OCI-LY7 (cell line): ENCODE measurements around the gene CNPY2. TPM values are rescaled to one million over a fixed set of nuclear protein-coding genes. Genes with fewer than 3 reads are reported as not detected.

Experiments
- BruUV-seq: library from RNA; stranded (reverse); fragments of 400-500 nt; replicated peaks from 2 replicates; lab custom pipeline; 2021; lab: Mats Ljungman, UMichigan
- CTCF ChIA-PET: fragments of 300-600 bp; sonication (Branson Sonifier 250); formaldehyde crosslinking; loops from one replicate; lab custom pipeline; 2022; ENCODE audit warnings: antibody characterized with exemption; ENCODE audit not compliant: unreplicated experiment; lab: Charles Lee
- POLR2A ChIA-PET: fragments of 300-600 bp; sonication (Branson Sonifier 250); formaldehyde crosslinking; loops from one replicate; lab custom pipeline; 2022; ENCODE audit warnings: antibody characterized with exemption; lab: Charles Lee
- DNase-seq: peaks from one replicate; pipeline ENCODE4 v3.0.0-alpha.2; 2015; ENCODE audit warnings: low spot score
- H2AFZ ChIP-seq: fragments of 200-600 bp; sonication (generic), shearing (Covaris generic); 2 replicates; pipeline ENCODE4 v1.6.1; 2014; ENCODE audit warnings: mild to moderate bottlenecking, antibody characterized with exemption, low read length, moderate library complexity
- H3K27ac ChIP-seq: fragments of 200-600 bp; sonication (generic); 2 replicates; pipeline ENCODE4 v1.5.1; 2014; ENCODE audit warnings: mixed run types, low read depth, mild to moderate bottlenecking, moderate library complexity, low read length, inconsistent platforms; ENCODE audit not compliant: poor library complexity, severe bottlenecking
- H3K36me3 ChIP-seq: fragments of 200-600 bp; sonication (generic); 2 replicates; pipeline ENCODE4 v1.6.1; 2014; ENCODE audit warnings: mild to moderate bottlenecking, antibody characterized with exemption, low read length, moderate library complexity, mixed read lengths; ENCODE audit not compliant: insufficient read depth
- H3K4me1 ChIP-seq: fragments of 200-600 bp; sonication (generic); 2 replicates; pipeline ENCODE4 v1.5.1; 2014; ENCODE audit warnings: mild to moderate bottlenecking, low read length; ENCODE audit not compliant: insufficient read depth, poor library complexity, severe bottlenecking
- H3K4me2 ChIP-seq: fragments of 200-600 bp; sonication (generic); 2 replicates; pipeline ENCODE4 v1.6.1; 2014; ENCODE audit warnings: mild to moderate bottlenecking, low read length
- H3K4me3 ChIP-seq: fragments of 200-600 bp; sonication (generic); 2 replicates; pipeline ENCODE4 v1.5.1; 2014; ENCODE audit warnings: mild to moderate bottlenecking, low read depth, low read length; ENCODE audit not compliant: poor library complexity, severe bottlenecking
- H3K79me2 ChIP-seq: fragments of 200-600 bp; sonication (generic); 2 replicates; pipeline ENCODE4 v1.6.1; 2016; ENCODE audit warnings: low read depth, mild to moderate bottlenecking, low read length, moderate library complexity, mixed read lengths; ENCODE audit not compliant: insufficient read depth
- H3K9me2 ChIP-seq: fragments of 200-600 bp; sonication (generic); 2 replicates; pipeline ENCODE4 v1.6.1; 2016; ENCODE audit warnings: mild to moderate bottlenecking, low read length, mixed read lengths; ENCODE audit not compliant: insufficient read depth
- H3K9me3 ChIP-seq: fragments of 200-600 bp; sonication (generic); 2 replicates; pipeline ENCODE4 v1.6.1; 2014; ENCODE audit warnings: mild to moderate bottlenecking, mixed run types, low read length, mixed read lengths
- H4K20me1 ChIP-seq: fragments of 200-600 bp; sonication (generic); 2 replicates; pipeline ENCODE4 v1.6.1; 2014; ENCODE audit warnings: mild to moderate bottlenecking, antibody characterized with exemption, low read length, moderate library complexity, mixed read lengths; ENCODE audit not compliant: insufficient read depth
- EZH2phosphoT487 ChIP-seq: fragments of 200-600 bp; sonication (generic); IDR thresholded peaks from 2 replicates; pipeline ENCODE4 v1.6.1; 2018; ENCODE audit warnings: low read depth, borderline replicate concordance, mild to moderate bottlenecking, mixed run types, antibody characterized with exemption, low read length, moderate library complexity, mixed read lengths
- intact Hi-C: fragments of 100-400 bp; cut with micrococcal nuclease; formaldehyde crosslinking; loops from one replicate; pipeline ENCODE4 v1.10.0; 2022; ENCODE audit not compliant: unreplicated experiment
- small RNA-seq: library from RNA; depleted of rRNA; stranded (forward); fragments of <200 nt; gene quantifications from one replicate; pipeline ENCODE3, GENCODE V24; 2014
- total RNA-seq, 2 experiments: library from RNA; depleted of rRNA in 1 of 2; stranded (reverse); fragments of >200 nt in 1 of 2; shearing (Covaris generic) in 1 of 2; gene quantifications; 2 replicates each; pipeline ENCODE4 v1.2.3, GENCODE V29; 2014 to 2022
- TF ChIP-seq, protein P1 (sequence below): fragments of 200-600 bp; sonication (generic); conservative IDR thresholded peaks from 2 replicates; pipeline ENCODE4 v1.5.1; 2014; ENCODE audit warnings: mild to moderate bottlenecking, antibody characterized with exemption, low read length, moderate library complexity, mixed read lengths

The CNPY2 gene
- total RNA-seq, 2 experiments from 2014 or later: 75.5 to 85.5 TPM

DNA sequence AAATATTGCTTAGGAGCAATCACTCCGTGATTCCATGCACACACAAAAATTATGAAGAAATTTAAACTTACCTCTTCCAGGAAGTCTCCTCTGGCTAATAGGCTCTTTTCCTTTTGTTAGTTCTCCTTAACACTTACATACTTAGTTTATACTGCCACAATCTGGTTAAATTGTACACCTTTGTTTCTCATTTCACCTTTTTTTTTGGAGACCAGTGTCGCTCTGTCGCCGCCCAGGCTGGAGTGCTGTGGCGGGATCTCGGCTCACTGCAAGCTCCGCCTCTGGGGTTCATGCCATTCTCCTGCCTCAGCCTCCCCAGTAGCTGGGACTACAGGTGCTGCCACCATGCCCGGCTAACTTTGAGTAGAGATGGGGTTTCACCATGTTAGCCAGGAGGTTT is 55.4 kb downstream of the CNPY2 start:
- BruUV-seq: no TSS peak
- Histone ChIP-seq H3K4me1 (peaks cover 17% of the 10 kb centered on the region), H3K4me3 (no peak overlapping the region), H3K79me2 (peaks cover 17% of the 10 kb centered on the region; the same call in 1 of the 2 replicates), H3K27ac (no peak overlapping the region), H4K20me1 (0 out of 2 replicates have a peak, but pooled peaks cover 5% of the 10 kb centered on the region), H3K4me2 (no peak overlapping the region), H3K9me3 (no peaks in the 10 kb centered on the region), H3K36me3 (peaks cover 17% of the 10 kb centered on the region; the same call in 1 of the 2 replicates), H2AFZ (no peak overlapping the region), H3K9me2 (no peaks in the 10 kb centered on the region)
- intact Hi-C loops: no loop called here
- CTCF ChIA-PET: no interaction called here
- POLR2A ChIA-PET: no interaction called here
- TF ChIP-seq, protein P1, sequence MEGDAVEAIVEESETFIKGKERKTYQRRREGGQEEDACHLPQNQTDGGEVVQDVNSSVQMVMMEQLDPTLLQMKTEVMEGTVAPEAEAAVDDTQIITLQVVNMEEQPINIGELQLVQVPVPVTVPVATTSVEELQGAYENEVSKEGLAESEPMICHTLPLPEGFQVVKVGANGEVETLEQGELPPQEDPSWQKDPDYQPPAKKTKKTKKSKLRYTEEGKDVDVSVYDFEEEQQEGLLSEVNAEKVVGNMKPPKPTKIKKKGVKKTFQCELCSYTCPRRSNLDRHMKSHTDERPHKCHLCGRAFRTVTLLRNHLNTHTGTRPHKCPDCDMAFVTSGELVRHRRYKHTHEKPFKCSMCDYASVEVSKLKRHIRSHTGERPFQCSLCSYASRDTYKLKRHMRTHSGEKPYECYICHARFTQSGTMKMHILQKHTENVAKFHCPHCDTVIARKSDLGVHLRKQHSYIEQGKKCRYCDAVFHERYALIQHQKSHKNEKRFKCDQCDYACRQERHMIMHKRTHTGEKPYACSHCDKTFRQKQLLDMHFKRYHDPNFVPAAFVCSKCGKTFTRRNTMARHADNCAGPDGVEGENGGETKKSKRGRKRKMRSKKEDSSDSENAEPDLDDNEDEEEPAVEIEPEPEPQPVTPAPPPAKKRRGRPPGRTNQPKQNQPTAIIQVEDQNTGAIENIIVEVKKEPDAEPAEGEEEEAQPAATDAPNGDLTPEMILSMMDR: no peak
- TF ChIP-seq EZH2phosphoT487: no peak
- no peak for DNase-seq

Small RNA genes within 50 kb of the gene (small RNA-seq; reads per million reads assigned to genes)
- gene RNU7-40P: not detected

Other genes starting within 250 kb of the CNPY2 start
- not detected in 2 replicates for gene ERBB3, start 235.8 kb downstream of the CNPY2 start, total RNA-seq (2014; rRNA removed; shearing (Covaris generic))
- 0.83 TPM in 1 of 2 replicates, not detected in the other for gene ERBB3, start 235.8 kb downstream of the CNPY2 start, total RNA-seq (2022)
- gene PA2G4, start 211.4 kb downstream of the CNPY2 start, total RNA-seq (2014; rRNA removed; shearing (Covaris generic)): 358 and 437 TPM in 2 replicates
- 280 and 289 TPM in 2 replicates for gene PA2G4, start 211.4 kb downstream of the CNPY2 start, total RNA-seq (2022)
- 4,534 and 5,932 TPM in 2 replicates for gene RPL41, start 199.4 kb downstream of the CNPY2 start, total RNA-seq (2014; rRNA removed; shearing (Covaris generic))
- 4,745 and 4,976 TPM in 2 replicates for gene RPL41, start 199.4 kb downstream of the CNPY2 start, total RNA-seq (2022)
- gene ZC3H10, start 197.7 kb downstream of the CNPY2 start, total RNA-seq (2014; rRNA removed; shearing (Covaris generic)): 11.9 and 12.6 TPM in 2 replicates
- gene ZC3H10, start 197.7 kb downstream of the CNPY2 start, total RNA-seq (2022): 15.8 and 16.5 TPM in 2 replicates
- 74.6 and 85.9 TPM in 2 replicates for gene ESYT1, start 187.7 kb downstream of the CNPY2 start, total RNA-seq (2014; rRNA removed; shearing (Covaris generic))
- gene ESYT1, start 187.7 kb downstream of the CNPY2 start, total RNA-seq (2022): 108 and 112 TPM in 2 replicates
- 56.6 and 105 TPM in 2 replicates for gene MYL6B, start 163.4 kb downstream of the CNPY2 start, total RNA-seq (2014; rRNA removed; shearing (Covaris generic))
- gene MYL6B, start 163.4 kb downstream of the CNPY2 start, total RNA-seq (2022): 62.6 and 77.6 TPM in 2 replicates
- gene MYL6, start 157.6 kb downstream of the CNPY2 start, total RNA-seq (2014; rRNA removed; shearing (Covaris generic)): 574 and 654 TPM in 2 replicates
- gene MYL6, start 157.6 kb downstream of the CNPY2 start, total RNA-seq (2022): 415 and 468 TPM in 2 replicates
- 59.7 and 68.3 TPM in 2 replicates for gene SMARCC2, start 126.5 kb downstream of the CNPY2 start, total RNA-seq (2014; rRNA removed; shearing (Covaris generic))
- 137 and 162 TPM in 2 replicates for gene SMARCC2, start 126.5 kb downstream of the CNPY2 start, total RNA-seq (2022)
- 63.8 and 76.1 TPM in 2 replicates for gene RNF41, start 94.1 kb downstream of the CNPY2 start, total RNA-seq (2014; rRNA removed; shearing (Covaris generic))
- gene RNF41, start 94.1 kb downstream of the CNPY2 start, total RNA-seq (2022): 43.7 and 45.6 TPM in 2 replicates
- 37.5 and 46.0 TPM in 2 replicates for gene NABP2, start 91.6 kb downstream of the CNPY2 start, total RNA-seq (2014; rRNA removed; shearing (Covaris generic))
- 54.1 and 61.1 TPM in 2 replicates for gene NABP2, start 91.6 kb downstream of the CNPY2 start, total RNA-seq (2022)
- 0.76 and 2.5 TPM in 2 replicates for gene SLC39A5, start 85.9 kb downstream of the CNPY2 start, total RNA-seq (2014; rRNA removed; shearing (Covaris generic))
- 1.2 and 1.4 TPM in 2 replicates for gene SLC39A5, start 85.9 kb downstream of the CNPY2 start, total RNA-seq (2022)
- 7.0 and 11.7 TPM in 2 replicates for gene ANKRD52, start 57.6 kb downstream of the CNPY2 start, total RNA-seq (2014; rRNA removed; shearing (Covaris generic))
- gene ANKRD52, start 57.6 kb downstream of the CNPY2 start, total RNA-seq (2022): 35.0 and 35.6 TPM in 2 replicates
- 15.8 and 22.1 TPM in 2 replicates for gene COQ10A, start 49.0 kb downstream of the CNPY2 start, total RNA-seq (2014; rRNA removed; shearing (Covaris generic))
- gene COQ10A, start 49.0 kb downstream of the CNPY2 start, total RNA-seq (2022): 20.6 and 28.9 TPM in 2 replicates
- 150 and 154 TPM in 2 replicates for gene CS, start 15.7 kb downstream of the CNPY2 start, total RNA-seq (2014; rRNA removed; shearing (Covaris generic))
- gene CS, start 15.7 kb downstream of the CNPY2 start, total RNA-seq (2022): 262 and 281 TPM in 2 replicates
- 69.9 and 106 TPM in 2 replicates for gene PAN2, start 18.0 kb upstream of the CNPY2 start, total RNA-seq (2014; rRNA removed; shearing (Covaris generic))
- 117 and 132 TPM in 2 replicates for gene PAN2, start 18.0 kb upstream of the CNPY2 start, total RNA-seq (2022)
- gene IL23A, start 22.9 kb upstream of the CNPY2 start, total RNA-seq (2014; rRNA removed; shearing (Covaris generic)): 16.3 and 18.3 TPM in 2 replicates
- 9.8 and 12.7 TPM in 2 replicates for gene IL23A, start 22.9 kb upstream of the CNPY2 start, total RNA-seq (2022)
- 75.3 and 89.0 TPM in 2 replicates for gene STAT2, start 44.1 kb upstream of the CNPY2 start, total RNA-seq (2014; rRNA removed; shearing (Covaris generic))
- gene STAT2, start 44.1 kb upstream of the CNPY2 start, total RNA-seq (2022): 126 and 135 TPM in 2 replicates
- 0.16 TPM in 1 of 2 replicates, not detected in the other for gene APOF, start 46.9 kb upstream of the CNPY2 start, total RNA-seq (2014; rRNA removed; shearing (Covaris generic))
- gene APOF, start 46.9 kb upstream of the CNPY2 start, total RNA-seq (2022): 0.20 and 0.38 TPM in 2 replicates
- 44.8 and 46.5 TPM in 2 replicates for gene TIMELESS, start 133.4 kb upstream of the CNPY2 start, total RNA-seq (2014; rRNA removed; shearing (Covaris generic))
- 103 and 115 TPM in 2 replicates for gene TIMELESS, start 133.4 kb upstream of the CNPY2 start, total RNA-seq (2022)
- gene MIP, start 138.7 kb upstream of the CNPY2 start, total RNA-seq (2014; rRNA removed; shearing (Covaris generic)): not detected in 2 replicates
- gene MIP, start 138.7 kb upstream of the CNPY2 start, total RNA-seq (2022): 0.57 TPM in 1 of 2 replicates, not detected in the other
- gene SPRYD4, start 152.6 kb upstream of the CNPY2 start, total RNA-seq (2014; rRNA removed; shearing (Covaris generic)): 5.3 and 5.9 TPM in 2 replicates
- 6.9 and 7.5 TPM in 2 replicates for gene SPRYD4, start 152.6 kb upstream of the CNPY2 start, total RNA-seq (2022)
- gene GLS2, start 172.2 kb upstream of the CNPY2 start, total RNA-seq (2014; rRNA removed; shearing (Covaris generic)): not detected in 2 replicates
- gene GLS2, start 172.2 kb upstream of the CNPY2 start, total RNA-seq (2022): not detected in 2 replicates
- gene RBMS2, start 205.8 kb upstream of the CNPY2 start, total RNA-seq (2014; rRNA removed; shearing (Covaris generic)): 0.32 and 2.2 TPM in 2 replicates
- gene RBMS2, start 205.8 kb upstream of the CNPY2 start, total RNA-seq (2022): 0.27 and 1.1 TPM in 2 replicates